Skeletal muscle tissue (tissue), 4 donors: ENCODE data around the gene ZNF426. TPM values are rescaled to one million over a fixed set of nuclear protein-coding genes. Genes with fewer than 3 reads are reported as not detected.
"Not testable (repeated sequence)": the region's sequence is repeated elsewhere in the genome, so short reads cannot be mapped to it uniquely, and the experiment has no call there.

ENCODE experiments used
- H3K27ac ChIP-seq: one replicate; pipeline ENCODE4 v1.7.0; 2013; ENCODE audit warnings: mild to moderate bottlenecking, low read depth, low read length, inconsistent platforms
- H3K27me3 ChIP-seq, 3 donors: one replicate each; pipeline ENCODE4 v1.7.0; 2013; ENCODE audit warnings: low read length in 3 of 3; ENCODE audit not compliant: control insufficient read depth in 3 of 3, insufficient read depth in 3 of 3
- H3K36me3 ChIP-seq, 3 donors: one replicate each; pipeline ENCODE4 v1.7.0; 2013; ENCODE audit warnings: low read length in 3 of 3; ENCODE audit not compliant: control insufficient read depth in 3 of 3, insufficient read depth in 3 of 3
- H3K4me1 ChIP-seq, 3 donors: one replicate each; pipeline ENCODE4 v1.7.0; 2013; ENCODE audit warnings: low read length in 3 of 3, mild to moderate bottlenecking in 3 of 3; ENCODE audit not compliant: control insufficient read depth in 3 of 3, insufficient read depth in 3 of 3
- H3K4me3 ChIP-seq, 3 donors: one replicate each; pipeline ENCODE4 v1.7.0; 2013; ENCODE audit warnings: low read length in 3 of 3
- H3K9ac ChIP-seq, 3 donors: one replicate each; pipeline ENCODE4 v1.7.0; 2013; ENCODE audit warnings: low read length in 3 of 3, mild to moderate bottlenecking in 3 of 3, moderate library complexity in 2 of 3, low read depth in 1 of 3
- H3K9me3 ChIP-seq, 3 donors: one replicate each; pipeline ENCODE4 v1.7.0; 2013; ENCODE audit warnings: low read length in 3 of 3; ENCODE audit not compliant: control insufficient read depth in 3 of 3
- total RNA-seq: library from RNA; depleted of rRNA; stranded (reverse); fragments of >200 nt; gene quantifications from one replicate; pipeline ENCODE4 v1.2.3, GENCODE V29; 2014
- donor health status: Osteomylitis.

Gene ZNF426
- total RNA-seq, result 20.4 TPM

DNA sequence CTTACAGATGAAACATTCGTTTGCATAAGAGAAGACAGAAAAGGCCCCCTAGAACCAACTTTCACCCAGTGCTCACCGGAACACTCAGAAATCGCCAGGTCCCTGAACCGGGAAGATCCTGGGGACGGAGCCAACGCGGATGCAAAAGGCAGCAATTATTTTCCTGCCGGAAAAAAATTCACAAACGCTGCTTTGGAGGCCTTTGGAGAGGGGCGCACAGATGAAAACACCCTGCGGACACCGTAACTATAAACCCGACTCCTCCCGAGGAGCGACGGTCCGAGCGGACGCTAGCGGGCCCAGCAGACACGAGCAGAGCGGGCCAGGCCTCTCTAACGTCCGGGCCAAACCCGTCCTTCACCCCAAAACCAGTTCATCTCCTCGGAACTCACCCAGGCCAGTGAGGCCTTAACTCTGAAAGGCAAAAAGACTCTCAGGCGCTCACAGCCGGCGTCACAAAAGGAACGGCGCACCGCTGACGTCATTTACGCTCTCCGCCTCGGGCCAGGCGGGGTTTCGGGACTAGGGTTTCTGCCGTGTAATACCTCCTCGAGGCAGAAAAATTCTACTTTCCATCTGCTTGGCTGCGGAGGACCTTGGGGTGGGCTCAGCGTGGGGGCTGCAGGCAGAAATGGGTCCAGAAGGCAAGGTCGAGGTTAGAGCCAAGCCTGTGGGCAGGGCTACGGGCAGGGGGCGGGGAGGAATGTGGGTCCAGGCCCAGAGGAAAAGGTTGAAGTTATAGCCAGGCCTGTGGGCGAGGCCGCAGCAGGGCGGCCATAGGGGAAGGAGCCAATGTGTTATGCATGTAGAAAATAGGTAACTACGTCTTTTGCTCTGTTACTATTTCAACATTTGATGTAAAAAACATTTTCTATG lies at the start of gene ZNF426:
ZNF426 (minus strand) TSS at position 463 of the 876 bp plus-strand sequence. CDS start 2,413 bp downstream, outside the sequence.
- H3K4me3 ChIP-seq, result peak within 1 kb of the TSS; percentile 86 to 93 (median 88)
- H3K9me3 ChIP-seq, result peaks cover 6 to 11% (median 6%) of the 10 kb centered on the region in 3 donors
- H3K9ac ChIP-seq, result peak within 1 kb of the TSS; percentile 91 to 99 (median 98)
- H3K4me1 ChIP-seq, result peaks cover 0 to 3% (median 0%) of the 10 kb centered on the region in 3 donors
- peaks cover 28 to 29% (median 29%) of the 10 kb centered on the region in 3 donors for H3K36me3 ChIP-seq
- H3K27me3 ChIP-seq, result no peaks in the 10 kb centered on the region
- peak within 1 kb of the TSS; percentile 96 for H3K27ac ChIP-seq

DNA sequence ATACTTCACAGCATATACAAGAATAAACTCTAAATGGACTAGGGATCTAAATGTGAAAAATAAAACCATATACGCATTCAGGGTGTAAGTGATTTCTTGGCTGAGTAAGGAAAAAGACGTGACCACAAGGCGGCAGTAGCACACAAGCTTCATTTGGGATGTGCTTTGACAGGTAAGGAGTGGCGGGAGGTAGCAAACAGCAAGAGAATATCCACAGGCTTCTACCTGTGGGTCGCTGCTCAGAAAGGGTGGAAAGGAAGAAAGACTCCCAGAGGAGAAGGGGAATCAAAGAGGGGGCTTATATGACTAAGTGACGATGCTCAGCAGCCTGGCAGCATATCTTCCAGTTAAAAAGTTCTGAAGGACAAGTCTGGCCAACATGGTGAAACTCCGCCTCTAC lies 48.3 kb upstream of the ZNF426 start:
- no peaks in the 10 kb centered on the region for H3K9me3 ChIP-seq
- peaks cover 0 to 6% (median 3%) of the 10 kb centered on the region in 3 donors for H3K27me3 ChIP-seq
- H3K9ac ChIP-seq, result no peak overlapping the region
- peaks cover 1 to 3% (median 2%) of the 10 kb centered on the region in 3 donors for H3K36me3 ChIP-seq
- H3K4me3 ChIP-seq, result no peak overlapping the region
- H3K27ac ChIP-seq, result no peak overlapping the region
- H3K4me1 ChIP-seq, result peaks cover 0 to 7% (median 4%) of the 10 kb centered on the region in 3 donors

DNA sequence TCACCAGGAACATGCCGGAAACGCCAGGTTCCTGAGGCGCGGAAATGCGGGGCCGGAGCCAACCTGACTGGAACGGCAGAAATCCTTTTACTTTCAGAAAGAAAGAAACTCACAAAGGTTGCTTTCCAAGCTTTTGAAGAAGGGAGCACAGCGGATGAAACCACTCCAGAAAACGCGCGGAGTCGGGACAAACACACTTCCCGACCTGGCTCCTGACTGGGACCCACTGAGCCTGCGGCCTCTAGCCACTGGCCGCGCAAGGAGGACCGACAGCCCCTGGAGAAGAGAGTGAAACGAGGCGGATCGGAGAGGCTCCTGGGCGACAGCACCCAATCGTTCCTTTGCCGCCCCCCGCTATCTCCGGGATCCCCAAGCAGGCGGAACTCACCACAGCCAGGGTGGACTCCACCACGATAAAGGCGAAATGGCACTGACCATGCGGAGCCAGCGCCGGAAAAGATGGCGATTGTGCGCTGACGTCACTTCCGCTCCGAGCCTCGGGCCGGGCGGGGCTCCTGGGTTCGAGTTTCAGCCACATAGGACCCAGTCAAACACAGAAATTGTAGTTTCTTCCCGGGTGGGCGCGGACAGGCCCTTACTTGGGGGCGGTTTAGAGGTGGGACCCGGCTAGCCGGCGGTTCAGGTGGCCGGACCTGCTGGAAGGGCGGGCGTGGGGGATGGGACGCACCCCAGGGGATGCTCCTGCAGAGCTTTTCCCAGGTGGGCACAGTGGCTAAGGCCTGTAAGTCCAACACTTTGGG lies 45.8 kb upstream of the ZNF426 start, which contains the start of gene ZNF121:
ZNF121 (minus strand) TSS at position 432 of the 761 bp plus-strand sequence. CDS start 16,407 bp downstream, outside the sequence.
- Histone ChIP-seq H3K9ac (peak within 1 kb of the TSS; percentile 84 to 94 (median 87)), H3K36me3 (peaks cover 3 to 10% (median 6%) of the 10 kb centered on the region in 3 donors), H3K4me3 (peak within 1 kb of the TSS; percentile 95 to 98 (median 95)), H3K27me3 (no peaks in the 10 kb centered on the region), H3K4me1 (peaks cover 0 to 7% (median 4%) of the 10 kb centered on the region in 3 donors), H3K9me3 (peaks cover 0 to 4% (median 0%) of the 10 kb centered on the region in 3 donors), H3K27ac (peak within 1 kb of the TSS; percentile 83)

DNA sequence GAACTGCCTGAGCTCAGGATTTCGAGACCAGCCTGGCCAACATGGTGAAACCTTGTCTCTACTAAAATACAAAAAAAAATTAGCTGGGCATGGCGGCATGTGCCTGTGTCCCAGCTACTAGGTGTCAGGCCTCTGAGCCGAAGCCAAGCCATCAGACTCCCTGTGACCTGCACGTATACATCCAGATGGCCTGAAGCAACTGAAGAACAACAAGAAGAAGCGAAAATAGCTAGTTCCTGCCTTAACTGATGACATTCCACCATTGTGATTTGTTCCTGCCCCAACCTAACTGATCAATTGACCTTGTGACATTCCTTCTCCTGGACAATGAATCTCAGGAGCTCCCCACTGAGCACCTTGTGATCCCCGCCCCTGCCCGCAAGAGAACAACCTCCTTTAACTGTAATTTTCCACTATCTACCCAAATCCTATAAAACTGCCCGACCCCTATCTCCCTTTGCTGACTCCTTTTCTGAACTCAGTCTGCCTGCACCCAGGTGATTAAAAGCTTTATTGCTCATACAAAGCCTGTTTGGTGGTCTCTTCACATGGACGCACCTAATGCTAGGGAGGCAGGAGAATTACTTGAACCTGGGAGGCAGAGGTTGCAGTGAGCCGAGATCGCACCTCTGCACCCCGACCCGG lies 43.8 kb upstream of the ZNF426 start:
- H3K27ac ChIP-seq, H3K4me1 ChIP-seq, H3K9me3 ChIP-seq, H3K9ac ChIP-seq, H3K4me3 ChIP-seq, H3K27me3 ChIP-seq: not testable (repeated sequence)
- H3K36me3 ChIP-seq, result peaks cover 7 to 15% (median 10%) of the 10 kb centered on the region in 3 donors

DNA sequence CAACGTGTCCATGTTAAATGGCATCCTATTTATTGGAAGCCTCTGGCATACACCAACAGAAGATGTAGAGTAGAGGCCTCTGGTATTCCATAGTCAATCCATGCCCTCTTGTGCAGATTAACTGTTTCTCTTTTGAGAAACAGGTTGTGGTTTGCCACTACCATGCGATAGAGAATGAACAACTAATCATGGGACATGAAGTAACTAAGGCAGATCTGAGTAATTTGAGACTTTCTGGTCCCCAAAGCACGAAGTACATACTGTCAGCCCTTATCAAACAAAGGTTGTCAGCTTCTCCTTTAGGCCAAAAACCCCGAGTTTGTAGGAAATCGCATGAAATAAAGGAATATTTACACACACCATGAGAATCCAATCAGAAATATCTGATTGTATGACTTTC lies 42.3 kb upstream of the ZNF426 start:
- H3K4me1 ChIP-seq, result peaks cover 0 to 7% (median 4%) of the 10 kb centered on the region in 3 donors
- H3K27me3 ChIP-seq, result no peaks in the 10 kb centered on the region
- H3K4me3 ChIP-seq, result no peak overlapping the region
- H3K36me3 ChIP-seq, result peaks cover 7 to 15% (median 10%) of the 10 kb centered on the region in 3 donors
- peaks cover 0 to 8% (median 0%) of the 10 kb centered on the region in 3 donors for H3K9me3 ChIP-seq
- H3K9ac ChIP-seq, result no peak overlapping the region
- H3K27ac ChIP-seq, result no peak overlapping the region

DNA sequence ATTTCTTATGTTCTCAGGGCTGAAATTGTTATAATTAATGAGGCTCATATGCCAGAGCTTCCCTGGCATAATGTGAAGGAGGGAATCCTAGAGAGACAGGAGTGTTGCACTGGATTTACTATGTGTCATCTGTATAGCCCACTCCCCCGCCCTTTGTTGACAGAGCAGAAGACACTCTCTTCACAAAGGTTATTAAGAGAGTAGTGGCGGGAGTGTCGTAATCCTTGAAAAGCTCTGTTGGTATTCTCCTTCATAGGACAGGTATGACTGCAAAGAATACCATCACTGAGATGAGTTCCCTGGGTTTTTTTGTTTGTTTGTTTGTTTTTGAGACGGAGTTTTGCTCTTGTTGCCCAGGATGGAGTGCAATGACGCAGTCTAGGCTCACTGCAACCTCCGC lies 31.8 kb upstream of the ZNF426 start:
- Histone ChIP-seq H3K9me3 (peaks cover 28 to 61% (median 37%) of the 10 kb centered on the region in 3 donors), H3K27ac (no peak overlapping the region), H3K9ac (no peak overlapping the region), H3K27me3 (no peaks in the 10 kb centered on the region), H3K4me1 (no peaks in the 10 kb centered on the region), H3K4me3 (no peak overlapping the region), H3K36me3 (peaks cover 35 to 48% (median 45%) of the 10 kb centered on the region in 3 donors)

DNA sequence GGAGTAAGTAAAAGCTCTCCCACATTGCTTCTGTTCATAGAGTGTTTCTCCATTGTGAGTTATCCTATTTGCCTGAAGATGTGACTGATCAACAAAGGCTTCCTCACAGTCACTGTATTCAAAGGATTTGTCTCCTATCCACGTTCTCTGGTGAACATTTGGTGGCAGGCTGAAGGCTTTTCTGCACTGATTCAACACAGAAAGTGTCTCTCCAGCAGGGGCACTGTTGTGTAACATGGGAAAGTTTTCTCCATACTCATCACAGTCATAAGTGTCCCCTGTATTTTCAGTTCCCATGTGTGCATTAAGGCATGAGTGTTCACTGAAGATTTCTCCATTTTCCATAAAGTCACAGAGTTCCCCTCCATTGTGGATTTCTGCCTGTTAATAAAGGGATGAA lies 28.3 kb upstream of the ZNF426 start:
- Histone ChIP-seq H3K27ac (no peak overlapping the region), H3K4me1 (no peaks in the 10 kb centered on the region), H3K9me3 (peaks cover 27 to 66% (median 39%) of the 10 kb centered on the region in 3 donors), H3K4me3 (peak overlapping the region in 1 of 3 donors; percentile 48), H3K27me3 (no peaks in the 10 kb centered on the region), H3K36me3 (peaks cover 48 to 70% (median 63%) of the 10 kb centered on the region in 3 donors), H3K9ac (no peak overlapping the region)

DNA sequence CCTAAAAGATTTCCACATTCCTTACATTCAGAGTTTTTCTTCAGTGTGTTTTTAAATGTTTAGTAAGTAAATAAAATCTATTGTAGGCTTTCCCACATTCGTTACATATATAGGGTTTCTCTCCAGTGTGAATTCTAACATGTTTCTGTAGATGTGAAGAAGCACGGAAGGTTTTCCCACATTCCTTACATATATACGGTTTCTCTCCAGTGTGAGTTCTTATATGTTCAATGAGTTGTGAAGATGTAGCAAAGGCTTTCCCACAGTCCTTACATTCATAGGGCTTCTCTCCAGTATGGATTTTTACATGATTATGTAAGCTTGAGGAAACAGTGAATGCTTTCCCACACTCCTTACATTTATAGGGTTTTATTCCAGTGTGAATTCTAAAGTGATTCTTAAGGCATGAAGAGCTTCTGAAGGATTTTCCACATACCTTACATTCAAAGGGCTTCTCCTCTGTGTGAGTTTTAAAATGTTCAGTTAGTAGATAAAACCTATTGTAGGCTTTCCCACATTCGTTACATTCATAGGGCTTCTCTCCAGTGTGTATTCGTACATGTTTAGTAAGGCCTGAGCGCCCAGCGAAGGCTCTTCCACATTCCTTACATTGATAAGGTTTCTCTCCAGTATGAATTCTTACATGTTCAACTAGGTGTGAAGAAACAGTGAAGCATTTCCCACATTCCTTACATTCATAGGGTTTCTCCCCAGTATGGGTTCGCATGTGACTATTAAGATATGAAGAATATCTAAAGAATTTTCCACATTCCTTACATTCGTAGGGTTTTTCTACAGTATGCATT lies 27.7 kb upstream of the ZNF426 start:
- Histone ChIP-seq H3K9ac (no peak overlapping the region), H3K9me3 (peaks cover 26 to 60% (median 43%) of the 10 kb centered on the region in 3 donors), H3K27me3 (no peaks in the 10 kb centered on the region), H3K27ac (no peak overlapping the region), H3K36me3 (peaks cover 48 to 77% (median 64%) of the 10 kb centered on the region in 3 donors), H3K4me3 (peak overlapping the region in 1 of 3 donors; percentile 48), H3K4me1 (no peaks in the 10 kb centered on the region)
